ENCODE measurements around the gene URGCP.
A peak's percentile ranks its signal among the peaks of the same experiment; 100 is the strongest.

The URGCP gene

DNA sequence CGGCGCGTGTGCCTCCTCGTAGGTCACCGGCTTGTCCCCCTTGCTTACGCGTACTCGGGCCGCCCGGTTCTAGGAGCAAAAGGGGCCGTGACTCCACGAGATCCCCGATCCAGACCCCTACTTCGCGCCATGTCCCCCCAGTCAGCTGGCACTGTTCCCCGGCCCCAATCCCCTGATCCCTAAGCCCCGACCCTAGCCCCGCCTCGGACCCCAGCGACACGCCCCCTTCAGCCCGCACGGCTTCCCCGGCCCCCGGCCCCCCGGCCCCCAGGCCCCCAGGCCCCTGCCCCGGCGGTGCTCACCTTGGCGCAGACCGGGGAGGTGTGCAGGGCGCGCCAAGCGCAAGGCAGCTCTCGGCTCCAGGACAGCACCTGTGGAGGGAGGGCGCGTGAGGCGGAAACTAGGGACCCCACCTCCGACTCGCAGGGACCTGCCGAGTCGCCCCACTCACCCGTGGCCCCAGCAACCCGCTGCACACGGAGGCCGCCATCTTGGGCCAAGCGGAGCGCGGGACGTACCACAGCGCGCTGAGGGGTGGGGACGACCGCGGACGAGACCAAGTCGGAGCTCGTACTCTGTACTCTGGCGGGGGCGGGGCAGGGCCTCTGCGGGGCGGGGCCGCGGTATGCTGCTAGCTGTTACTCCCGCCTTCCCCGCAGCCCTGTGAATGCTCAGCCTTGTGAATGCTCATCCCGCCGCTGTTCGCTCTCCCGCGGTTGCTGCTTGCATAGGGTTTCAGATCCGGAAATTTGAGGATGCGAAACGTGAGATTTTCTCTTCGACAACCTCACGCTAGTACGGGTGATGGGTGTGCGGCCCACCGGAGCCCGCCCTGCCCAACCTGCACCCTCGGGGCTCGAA, 37.2 kb downstream of the URGCP start, which contains the start of gene MRPS24:
Gene MRPS24, minus strand, starts transcription at position 512 of the 861 bp plus-strand sequence. Its CDS starts 22 bp downstream, at position 490.
- TF ChIP-seq, protein P1, sequence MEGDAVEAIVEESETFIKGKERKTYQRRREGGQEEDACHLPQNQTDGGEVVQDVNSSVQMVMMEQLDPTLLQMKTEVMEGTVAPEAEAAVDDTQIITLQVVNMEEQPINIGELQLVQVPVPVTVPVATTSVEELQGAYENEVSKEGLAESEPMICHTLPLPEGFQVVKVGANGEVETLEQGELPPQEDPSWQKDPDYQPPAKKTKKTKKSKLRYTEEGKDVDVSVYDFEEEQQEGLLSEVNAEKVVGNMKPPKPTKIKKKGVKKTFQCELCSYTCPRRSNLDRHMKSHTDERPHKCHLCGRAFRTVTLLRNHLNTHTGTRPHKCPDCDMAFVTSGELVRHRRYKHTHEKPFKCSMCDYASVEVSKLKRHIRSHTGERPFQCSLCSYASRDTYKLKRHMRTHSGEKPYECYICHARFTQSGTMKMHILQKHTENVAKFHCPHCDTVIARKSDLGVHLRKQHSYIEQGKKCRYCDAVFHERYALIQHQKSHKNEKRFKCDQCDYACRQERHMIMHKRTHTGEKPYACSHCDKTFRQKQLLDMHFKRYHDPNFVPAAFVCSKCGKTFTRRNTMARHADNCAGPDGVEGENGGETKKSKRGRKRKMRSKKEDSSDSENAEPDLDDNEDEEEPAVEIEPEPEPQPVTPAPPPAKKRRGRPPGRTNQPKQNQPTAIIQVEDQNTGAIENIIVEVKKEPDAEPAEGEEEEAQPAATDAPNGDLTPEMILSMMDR (IDR thresholded peaks at IDR 0.05; ENCODE audit: low read depth, low read length, missing control alignments), result no peak
- peak; percentile 84 for DNase-seq (ENCODE audit: low read depth)
- peak within 1 kb of the TSS; percentile 87 for H3K4me3 ChIP-seq (ENCODE audit: low read depth, low read length)

DNA sequence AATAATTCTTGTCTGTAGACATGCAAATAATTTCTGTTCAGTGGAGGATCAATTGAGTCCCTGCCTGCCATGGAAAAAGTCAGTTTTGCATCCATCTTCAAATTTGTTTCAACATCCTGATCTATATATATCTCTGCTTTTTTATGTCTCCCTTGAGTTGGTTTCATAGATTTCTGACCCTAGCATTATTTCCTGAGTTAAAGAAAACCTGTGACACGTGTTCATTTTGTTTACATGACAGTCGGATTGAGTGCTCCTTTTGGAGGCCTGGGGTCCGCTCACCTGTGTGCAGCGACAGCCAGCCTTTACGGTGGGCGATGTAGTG, 37.8 kb downstream of the URGCP start:
- H3K4me3 ChIP-seq (ENCODE audit: low read depth, low read length), result peak overlapping the region; percentile 87
- DNase-seq (ENCODE audit: low read depth), result no peak
- TF ChIP-seq, protein P1 (IDR thresholded peaks at IDR 0.05; ENCODE audit: low read depth, low read length, missing control alignments), result no peak

DNA sequence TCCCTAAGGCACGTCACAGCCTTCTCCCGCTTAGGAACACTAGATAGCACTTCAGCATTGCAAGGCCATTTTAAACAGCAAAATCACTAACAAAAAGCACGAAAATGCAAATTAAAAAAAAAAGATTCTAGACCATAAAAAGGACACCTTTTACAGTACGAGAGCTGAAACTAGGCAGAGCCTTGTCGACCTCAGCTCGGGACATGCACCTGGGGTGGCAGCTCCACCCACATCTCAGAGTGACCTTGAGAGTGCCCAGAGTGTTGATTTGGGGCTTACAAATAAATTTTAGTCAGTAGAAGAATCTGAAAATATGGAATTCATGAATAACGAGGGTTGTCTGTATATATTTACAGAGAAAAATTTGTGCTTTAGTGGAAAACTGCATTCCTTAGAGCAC, 38.2 kb downstream of the URGCP start:
- TF ChIP-seq, protein P1 (IDR thresholded peaks at IDR 0.05; ENCODE audit: low read depth, low read length, missing control alignments), result no peak
- DNase-seq (ENCODE audit: low read depth), result no peak
- peak overlapping the region; percentile 87; the same call in 1 of the 2 replicates for H3K4me3 ChIP-seq (ENCODE audit: low read depth, low read length)

DNA sequence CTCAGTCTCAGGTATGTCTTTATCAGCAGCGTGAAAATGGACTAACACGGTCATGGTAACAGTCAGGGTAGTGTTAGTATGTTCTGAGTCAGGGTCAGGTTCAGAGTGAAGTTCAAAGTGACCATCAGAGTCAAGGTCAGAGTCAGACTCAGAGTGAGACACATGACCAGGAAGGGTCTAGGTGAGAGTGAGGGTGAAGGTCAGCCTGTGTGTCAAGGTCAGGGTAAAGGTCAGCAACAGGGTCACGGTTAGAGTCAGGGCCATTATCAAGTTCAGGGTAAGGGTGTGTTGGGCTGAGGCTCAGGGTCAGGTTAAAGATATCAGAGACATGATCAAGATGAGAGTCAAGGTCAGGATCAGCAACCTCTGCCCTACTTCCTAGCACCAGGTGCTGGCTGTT, 41.1 kb downstream of the URGCP start:
- TF ChIP-seq, protein P1 (IDR thresholded peaks at IDR 0.05; ENCODE audit: low read depth, low read length, missing control alignments), result no peak
- no peak overlapping the region for H3K4me3 ChIP-seq (ENCODE audit: low read depth, low read length)
- no peak for DNase-seq (ENCODE audit: low read depth)

DNA sequence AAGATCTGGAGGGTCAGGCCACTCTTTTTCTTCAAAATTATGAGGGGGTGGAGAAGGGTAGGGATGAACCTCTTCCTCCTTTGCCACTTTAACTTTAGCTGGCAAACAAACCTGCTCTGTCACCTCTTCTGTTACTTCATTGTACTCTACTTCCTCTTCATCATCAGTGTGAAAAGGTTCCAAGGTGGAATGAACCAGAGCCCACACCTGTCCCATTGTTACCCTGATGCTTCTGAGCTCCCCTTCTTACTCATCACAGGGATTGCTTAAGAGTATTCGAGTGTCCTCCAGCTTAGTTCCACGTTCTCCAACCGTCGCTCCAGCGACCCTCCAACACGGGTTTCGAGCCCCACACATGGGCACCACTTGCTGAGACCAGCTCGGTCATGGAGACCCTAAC, 42.3 kb downstream of the URGCP start:
- no peak overlapping the region for H3K4me3 ChIP-seq (ENCODE audit: low read depth, low read length)
- no peak for DNase-seq (ENCODE audit: low read depth)
- TF ChIP-seq, protein P1 (IDR thresholded peaks at IDR 0.05; ENCODE audit: low read depth, low read length, missing control alignments), result no peak

DNA sequence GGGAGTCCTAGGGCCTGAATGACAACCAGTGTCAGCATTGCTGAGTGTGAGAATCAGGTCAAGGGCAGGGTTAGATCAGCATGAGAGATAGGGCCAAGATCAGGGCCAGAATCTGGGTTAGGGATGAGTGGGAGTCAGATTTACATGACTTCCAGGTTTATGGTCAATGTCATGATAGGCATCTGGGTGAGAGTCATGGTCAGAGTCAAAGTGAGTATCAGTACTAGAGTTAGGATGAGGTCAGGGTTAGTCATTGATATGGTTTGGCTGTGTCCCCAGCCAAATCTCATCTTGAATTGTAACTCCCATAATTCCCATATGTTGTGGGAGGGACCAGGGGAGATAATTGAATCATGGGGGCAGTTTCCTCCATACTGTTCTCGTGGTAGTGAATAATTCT, 49.4 kb downstream of the URGCP start:
- no peak for DNase-seq (ENCODE audit: low read depth)
- TF ChIP-seq, protein P1 (IDR thresholded peaks at IDR 0.05; ENCODE audit: low read depth, low read length, missing control alignments), result no peak

DNA sequence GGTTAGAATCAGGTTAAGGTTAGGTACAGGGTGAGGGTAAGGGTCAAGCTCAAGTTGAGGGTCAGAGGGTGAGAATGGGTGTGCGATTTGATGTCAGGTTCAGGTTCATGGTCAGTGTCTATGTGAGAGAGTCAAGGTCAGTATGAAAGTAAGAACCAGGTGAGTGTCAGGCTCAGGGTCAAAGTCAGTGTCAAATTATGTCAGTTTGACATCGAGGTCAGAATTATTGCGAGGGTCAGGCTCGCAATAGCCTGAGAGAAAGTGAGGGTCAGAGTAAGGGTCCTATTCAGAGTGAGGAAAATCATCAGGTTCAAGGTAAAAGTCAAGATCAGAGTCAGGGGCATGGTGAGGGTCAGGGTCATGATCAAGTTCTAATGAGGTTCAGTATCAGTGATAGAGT, 50.1 kb downstream of the URGCP start:
- no peak for DNase-seq (ENCODE audit: low read depth)
- H3K4me3 ChIP-seq (ENCODE audit: low read depth, low read length), result no peak overlapping the region
- TF ChIP-seq, protein P1 (IDR thresholded peaks at IDR 0.05; ENCODE audit: low read depth, low read length, missing control alignments), result no peak

More for the DNA sequence above, 49.4 kb downstream of the URGCP start:
- no peak overlapping the region for H3K4me3 ChIP-seq (ENCODE audit: low read depth, low read length)
